ENCODE results near the gene ALKBH8.

ALKBH8 gene

GRCh38 chr11:107563702-107564101 lies 1.8 kb downstream of the ALKBH8 start:
- Histone ChIP-seq H3K27me3 (ENCODE audit: insufficient read depth, low read length) (no peaks in the 10 kb centered on the region), H3K9me3 (ENCODE audit: low read length) (no peaks in the 10 kb centered on the region), H3K9ac (ENCODE audit: low read length) (peak overlapping the region; percentile 84; the same call in 1 of the 2 replicates), H3K4me2 (ENCODE audit: low read length) (peak overlapping the region; percentile 91), H3K79me2 (ENCODE audit: insufficient read depth, low read length) (peaks cover 25% of the 10 kb centered on the region; the same call in 1 of the 2 replicates), H3K9me2 (ENCODE audit: low read depth, low read length) (no peaks in the 10 kb centered on the region), H3K27ac (ENCODE audit: low read depth, low read length, poor library complexity, severe bottlenecking) (peak overlapping the region; percentile 94), H2AFZ (ENCODE audit: low read length) (no peak overlapping the region), H3K4me1 (ENCODE audit: insufficient read depth, low read length, severe bottlenecking) (peaks cover 45% of the 10 kb centered on the region), H3F3A (ENCODE audit: insufficient read depth, low read length) (no peaks in the 10 kb centered on the region), H4K20me1 (ENCODE audit: insufficient read depth, low read length) (no peaks in the 10 kb centered on the region), H3K36me3 (ENCODE audit: insufficient read depth, low read length) (peaks cover 9% of the 10 kb centered on the region), H3K4me3 (ENCODE audit: low read depth, low read length, poor library complexity, severe bottlenecking) (peak overlapping the region; percentile 90)
- no peak for TF ChIP-seq EZH2 (IDR thresholded peaks at IDR 0.05; ENCODE audit: borderline replicate concordance, low read length)
- peak; percentile 81 for TF ChIP-seq CTCF (IDR thresholded peaks at IDR 0.05; ENCODE audit: low read length)

- no peaks in the 10 kb centered on the region for H4K20me1 ChIP-seq (ENCODE audit: insufficient read depth, low read length)
- TF ChIP-seq EZH2 (IDR thresholded peaks at IDR 0.05; ENCODE audit: borderline replicate concordance, low read length): no peak
- no peak for TF ChIP-seq CTCF (IDR thresholded peaks at IDR 0.05; ENCODE audit: low read length)
- H3K9ac ChIP-seq (ENCODE audit: low read length): no peak overlapping the region
- H3K9me3 ChIP-seq (ENCODE audit: low read length): no peaks in the 10 kb centered on the region
- peaks cover 17% of the 10 kb centered on the region for H3K36me3 ChIP-seq (ENCODE audit: insufficient read depth, low read length)
- H3K79me2 ChIP-seq (ENCODE audit: insufficient read depth, low read length): peaks cover 25% of the 10 kb centered on the region; the same call in 1 of the 2 replicates
- H3K4me3 ChIP-seq (ENCODE audit: low read depth, low read length, poor library complexity, severe bottlenecking): no peak overlapping the region
- no peaks in the 10 kb centered on the region for H3F3A ChIP-seq (ENCODE audit: insufficient read depth, low read length)
- H3K9me2 ChIP-seq (ENCODE audit: low read depth, low read length): no peaks in the 10 kb centered on the region
- no peak overlapping the region for H3K27ac ChIP-seq (ENCODE audit: low read depth, low read length, poor library complexity, severe bottlenecking)
- no peak overlapping the region for H2AFZ ChIP-seq (ENCODE audit: low read length)
- H3K4me2 ChIP-seq (ENCODE audit: low read length): no peak overlapping the region
- H3K4me1 ChIP-seq (ENCODE audit: insufficient read depth, low read length, severe bottlenecking): peaks cover 36% of the 10 kb centered on the region
- H3K27me3 ChIP-seq (ENCODE audit: insufficient read depth, low read length): no peaks in the 10 kb centered on the region
These were observed 2.8 kb downstream of the ALKBH8 start for GRCh38 chr11:107562647-107563208.

GRCh38 chr11:107561688-107562087 lies 3.8 kb downstream of the ALKBH8 start:
- H3K9ac ChIP-seq (ENCODE audit: low read length): no peak overlapping the region
- no peak overlapping the region for H3K4me2 ChIP-seq (ENCODE audit: low read length)
- H3K36me3 ChIP-seq (ENCODE audit: insufficient read depth, low read length): peaks cover 17% of the 10 kb centered on the region
- no peaks in the 10 kb centered on the region for H4K20me1 ChIP-seq (ENCODE audit: insufficient read depth, low read length)
- no peaks in the 10 kb centered on the region for H3F3A ChIP-seq (ENCODE audit: insufficient read depth, low read length)
- H3K27ac ChIP-seq (ENCODE audit: low read depth, low read length, poor library complexity, severe bottlenecking): no peak overlapping the region
- H3K9me2 ChIP-seq (ENCODE audit: low read depth, low read length): no peaks in the 10 kb centered on the region
- no peaks in the 10 kb centered on the region for H3K27me3 ChIP-seq (ENCODE audit: insufficient read depth, low read length)
- peaks cover 26% of the 10 kb centered on the region for H3K4me1 ChIP-seq (ENCODE audit: insufficient read depth, low read length, severe bottlenecking)
- no peak for TF ChIP-seq EZH2 (IDR thresholded peaks at IDR 0.05; ENCODE audit: borderline replicate concordance, low read length)
- TF ChIP-seq CTCF (IDR thresholded peaks at IDR 0.05; ENCODE audit: low read length): no peak
- no peaks in the 10 kb centered on the region for H3K9me3 ChIP-seq (ENCODE audit: low read length)
- peaks cover 25% of the 10 kb centered on the region; the same call in 1 of the 2 replicates for H3K79me2 ChIP-seq (ENCODE audit: insufficient read depth, low read length)
- no peak overlapping the region for H2AFZ ChIP-seq (ENCODE audit: low read length)
- no peak overlapping the region for H3K4me3 ChIP-seq (ENCODE audit: low read depth, low read length, poor library complexity, severe bottlenecking)
